ENCODE measurements around the gene ROBO1.

GRCh38 chr3:78906930-78907329 is 860.9 kb downstream of the ROBO1 start:
- TF ChIP-seq CTCF (optimal IDR thresholded peaks at IDR 0.05 in 1 of 3, IDR thresholded peaks at IDR 0.05 in 1 of 3, conservative IDR thresholded peaks at IDR 0.05 in 1 of 3; ENCODE audit: extremely low read depth in 1 of 3, insufficient read depth in 2 of 3, low read length in 3 of 3) (no peak), EZH2 (IDR thresholded peaks at IDR 0.05; ENCODE audit: low read length) (no peak)
